ENCODE measurements around the gene SH2D7.

The SH2D7 gene

DNA sequence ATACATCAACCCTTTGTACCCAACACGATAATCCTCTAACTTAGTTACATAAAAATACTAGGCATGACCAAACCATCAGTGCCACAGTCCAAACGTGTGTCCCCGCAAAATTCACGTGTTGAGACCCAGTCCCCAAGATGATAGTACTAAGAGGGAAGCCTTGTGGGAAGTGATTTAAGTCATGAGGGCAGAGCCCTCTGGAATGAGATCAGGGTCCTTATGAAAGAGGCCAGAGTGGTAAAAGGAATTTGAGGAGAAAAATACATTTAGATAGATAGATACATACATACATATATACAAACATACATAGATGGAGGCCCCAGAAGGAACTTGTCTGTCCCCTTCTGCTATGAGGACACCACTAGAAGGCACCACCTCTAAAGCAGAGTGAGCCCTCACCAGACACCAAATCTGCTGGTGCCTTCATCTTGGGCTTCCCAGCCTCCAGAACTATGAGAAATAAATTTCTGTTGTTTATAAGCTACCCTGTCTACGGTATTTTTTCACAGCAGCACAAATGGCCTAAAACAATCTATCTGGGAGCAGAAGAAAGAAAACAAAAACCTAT is 22.8 kb upstream of the SH2D7 start:
- TF ChIP-seq, protein P1, sequence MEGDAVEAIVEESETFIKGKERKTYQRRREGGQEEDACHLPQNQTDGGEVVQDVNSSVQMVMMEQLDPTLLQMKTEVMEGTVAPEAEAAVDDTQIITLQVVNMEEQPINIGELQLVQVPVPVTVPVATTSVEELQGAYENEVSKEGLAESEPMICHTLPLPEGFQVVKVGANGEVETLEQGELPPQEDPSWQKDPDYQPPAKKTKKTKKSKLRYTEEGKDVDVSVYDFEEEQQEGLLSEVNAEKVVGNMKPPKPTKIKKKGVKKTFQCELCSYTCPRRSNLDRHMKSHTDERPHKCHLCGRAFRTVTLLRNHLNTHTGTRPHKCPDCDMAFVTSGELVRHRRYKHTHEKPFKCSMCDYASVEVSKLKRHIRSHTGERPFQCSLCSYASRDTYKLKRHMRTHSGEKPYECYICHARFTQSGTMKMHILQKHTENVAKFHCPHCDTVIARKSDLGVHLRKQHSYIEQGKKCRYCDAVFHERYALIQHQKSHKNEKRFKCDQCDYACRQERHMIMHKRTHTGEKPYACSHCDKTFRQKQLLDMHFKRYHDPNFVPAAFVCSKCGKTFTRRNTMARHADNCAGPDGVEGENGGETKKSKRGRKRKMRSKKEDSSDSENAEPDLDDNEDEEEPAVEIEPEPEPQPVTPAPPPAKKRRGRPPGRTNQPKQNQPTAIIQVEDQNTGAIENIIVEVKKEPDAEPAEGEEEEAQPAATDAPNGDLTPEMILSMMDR (IDR thresholded peaks at IDR 0.05; ENCODE audit: insufficient read depth, low read length, missing control alignments) = no peak
- ChIA-PET CTCF (interaction anchor here (1.0 to 3.9 kb wide), 5 partner anchors 18 to 171 kb away, joined by 3 to 20 read pairs (median 9); no protein-coding TSS in a partner anchor), POLR2A (no interaction called here)
- DNase-seq (ENCODE audit: low read depth, low spot score) = no peak
- no peak overlapping the region for H3K4me3 ChIP-seq (ENCODE audit: low read depth, low read length)

DNA sequence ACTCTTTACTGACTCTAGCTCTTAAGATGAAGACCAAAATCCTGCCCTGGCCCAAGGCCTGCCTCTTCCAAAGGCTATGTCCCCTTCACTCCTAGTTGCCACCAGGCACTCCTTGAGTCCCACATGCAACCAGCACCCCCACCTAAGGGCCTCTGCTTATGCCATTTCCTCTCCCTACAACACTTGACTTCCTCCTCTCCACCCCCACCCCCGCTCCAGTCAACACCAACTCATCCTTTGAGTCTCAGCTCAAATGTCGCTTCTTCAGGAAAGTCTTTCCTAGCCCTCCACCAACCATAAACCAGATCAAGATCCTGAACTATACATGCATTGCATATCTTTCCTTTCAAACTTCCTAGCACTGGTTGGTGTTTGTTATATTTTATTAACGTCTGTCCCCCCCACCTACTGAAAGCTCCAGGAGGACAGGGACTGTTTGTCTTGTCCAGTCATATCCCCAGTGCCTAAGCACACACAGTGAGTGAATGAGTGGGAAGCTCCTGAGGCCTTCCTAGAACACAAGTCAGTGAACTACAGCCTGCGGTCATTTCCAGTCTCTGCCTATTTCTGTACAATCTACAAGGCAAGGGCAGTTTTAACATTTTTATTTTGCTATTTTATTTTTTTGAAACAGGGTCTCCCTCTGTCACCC is 22.2 kb upstream of the SH2D7 start:
- TF ChIP-seq, protein P1 (IDR thresholded peaks at IDR 0.05; ENCODE audit: insufficient read depth, low read length, missing control alignments) = no peak
- no peak for DNase-seq (ENCODE audit: low read depth, low spot score)
- H3K4me3 ChIP-seq (ENCODE audit: low read depth, low read length) = no peak overlapping the region
- ChIA-PET CTCF (interaction anchor here (1.0 to 3.9 kb wide), 4 partner anchors 39 to 170 kb away, joined by 3 to 20 read pairs (median 6); no protein-coding TSS in a partner anchor), POLR2A (interaction anchor here (0.9 kb wide), 1 partner anchor 13 kb away, joined by 3 read pairs; no protein-coding TSS in a partner anchor)

DNA sequence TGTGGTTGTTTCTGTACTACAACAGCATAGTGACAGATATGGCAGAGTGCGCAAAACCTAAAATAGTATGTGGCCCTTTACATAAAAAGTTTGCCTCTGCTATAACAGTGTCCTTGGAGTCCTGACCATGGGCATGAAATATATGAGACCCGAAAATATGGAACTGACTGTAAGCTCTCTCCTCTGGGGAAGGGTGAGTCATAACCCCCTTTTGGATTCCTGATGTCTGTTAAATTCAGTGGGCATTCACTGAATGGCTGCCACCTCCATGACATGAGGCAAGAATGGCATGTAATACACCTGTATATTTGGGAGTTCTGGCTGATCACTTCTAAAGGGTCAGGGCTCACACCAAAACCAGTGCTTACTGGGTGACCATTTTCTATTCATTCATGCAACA is 21.0 kb upstream of the SH2D7 start:
- DNase-seq (ENCODE audit: low read depth, low spot score) = no peak
- ChIA-PET POLR2A (no interaction called here), CTCF (interaction anchor here (1.4 to 2.7 kb wide), 2 partner anchors 105 to 169 kb away, joined by 4 to 10 read pairs; no protein-coding TSS in a partner anchor)
- TF ChIP-seq, protein P1 (IDR thresholded peaks at IDR 0.05; ENCODE audit: insufficient read depth, low read length, missing control alignments) = no peak
- no peak overlapping the region for H3K4me3 ChIP-seq (ENCODE audit: low read depth, low read length)

DNA sequence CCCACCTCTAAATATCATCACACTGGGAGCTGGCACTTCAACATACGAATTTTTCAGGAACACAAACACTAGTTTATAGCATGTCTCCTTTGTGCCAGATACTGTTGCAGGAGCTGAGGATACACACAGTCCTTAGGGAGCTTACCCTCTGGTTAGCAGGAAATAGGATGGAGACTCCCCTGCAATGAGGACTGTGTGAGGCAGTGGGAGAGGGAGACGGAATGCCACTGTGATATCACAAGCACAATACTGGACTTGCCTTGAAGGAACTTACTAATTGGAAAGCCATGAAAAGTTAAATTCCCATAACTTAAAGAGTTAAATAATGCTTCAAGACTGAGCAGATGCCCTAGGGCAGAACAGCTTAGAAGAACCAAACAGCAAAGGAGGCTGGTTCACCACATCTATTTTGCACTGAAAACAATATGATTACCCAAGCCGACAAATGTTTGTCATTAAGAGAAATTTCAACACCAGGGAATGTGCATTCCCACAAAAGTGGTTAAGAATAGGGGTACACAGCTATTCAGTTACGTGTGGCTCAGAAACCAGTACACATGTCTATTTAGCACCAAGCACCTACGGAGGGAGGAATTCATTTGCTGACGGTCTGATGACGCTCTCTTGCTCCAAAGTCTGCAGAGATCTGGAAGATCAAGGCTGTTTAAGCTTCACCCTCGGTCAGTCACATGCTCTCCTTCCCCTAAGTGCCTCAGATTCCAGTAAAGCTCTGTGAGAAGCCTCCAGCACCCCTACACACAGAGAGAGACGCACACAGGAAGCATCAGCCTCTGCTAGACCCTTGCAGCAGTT is 20.1 kb upstream of the SH2D7 start:
- H3K4me3 ChIP-seq (ENCODE audit: low read depth, low read length) = peak overlapping the region; percentile 16
- CTCF ChIA-PET = interaction anchor here (1.2 to 2.7 kb wide), 3 partner anchors 10 to 105 kb away, joined by 3 to 10 read pairs (median 3); no protein-coding TSS in a partner anchor
- TF ChIP-seq, protein P1 (IDR thresholded peaks at IDR 0.05; ENCODE audit: insufficient read depth, low read length, missing control alignments) = no peak
- DNase-seq (ENCODE audit: low read depth, low spot score) = peak; percentile 90
- POLR2A ChIA-PET = interaction anchor here (1.5 kb wide), 1 partner anchor 22 kb away, joined by 4 read pairs; no protein-coding TSS in a partner anchor

DNA sequence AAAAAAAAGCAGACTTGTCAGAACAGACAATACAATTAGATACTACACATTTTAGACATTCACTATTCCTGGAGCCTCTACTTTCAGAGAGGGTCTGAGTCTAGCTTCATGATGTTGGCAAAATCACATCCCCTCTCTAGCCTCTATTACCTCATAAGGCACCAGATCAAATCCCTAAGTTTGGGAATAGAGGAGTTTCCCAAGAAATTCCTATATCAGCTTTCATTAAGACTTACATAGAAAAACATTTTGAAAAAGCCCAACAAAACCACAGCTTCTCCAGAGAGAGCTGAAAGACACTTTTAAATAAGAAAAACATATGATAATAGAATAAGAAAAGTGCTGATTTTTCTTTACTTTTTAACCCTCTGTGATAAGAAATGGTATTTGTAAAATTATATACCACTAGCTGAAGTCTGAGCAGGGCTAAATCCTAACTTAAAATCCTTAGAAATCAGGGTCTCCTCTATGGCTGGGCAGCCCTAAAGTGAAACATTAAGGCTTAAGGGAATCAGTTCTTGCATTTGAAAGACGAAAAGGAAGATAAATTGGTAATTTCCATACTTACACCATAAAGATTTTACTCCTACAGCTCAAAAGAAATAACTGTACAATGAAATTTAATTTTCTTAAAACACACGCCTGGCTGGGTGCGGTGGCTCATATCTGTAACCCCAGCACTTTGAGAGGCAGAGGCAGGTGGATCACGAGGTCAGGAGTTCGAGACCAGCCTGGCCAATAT is 19.1 kb upstream of the SH2D7 start:
- H3K4me3 ChIP-seq (ENCODE audit: low read depth, low read length) = no peak overlapping the region; the same call in 1 of the 2 replicates
- POLR2A ChIA-PET = interaction anchor here (1.5 kb wide), 1 partner anchor 23 kb away, joined by 4 read pairs; no protein-coding TSS in a partner anchor
- TF ChIP-seq, protein P1 (IDR thresholded peaks at IDR 0.05; ENCODE audit: insufficient read depth, low read length, missing control alignments) = no peak
- no peak for DNase-seq (ENCODE audit: low read depth, low spot score)
- CTCF ChIA-PET = interaction anchor here (1.2 to 2.7 kb wide), 3 partner anchors 11 to 106 kb away, joined by 3 to 10 read pairs (median 3); no protein-coding TSS in a partner anchor

All from AG04449 (cell line).